SH-SY5Y (cell line): ENCODE data around the gene PUS7.

Experiments used
- GATA2 ChIP-seq: IDR thresholded peaks from 2 replicates; pipeline ENCODE4 v1.6.1; 2011; ENCODE audit warnings: mild to moderate bottlenecking, low read depth, low read length
- GATA3 ChIP-seq: IDR thresholded peaks from 2 replicates; pipeline ENCODE4 v1.6.1; 2011; ENCODE audit warnings: low read depth, mild to moderate bottlenecking, low read length, moderate library complexity

GRCh38 chr7:105497016-105497415, 25.1 kb downstream of the PUS7 start:
- TF ChIP-seq GATA2 (no peak), GATA3 (no peak)
